K562 (cell line): ENCODE data around the gene COQ8A. TPM values are rescaled to one million over a fixed set of nuclear protein-coding genes. Genes with fewer than 3 reads are reported as not detected.

Source experiments
- BRD9 ChIP-seq: fragments of 450-650 bp; IDR thresholded peaks from 2 replicates; pipeline ENCODE4 v1.6.1; 2018; ENCODE audit warnings: low read depth; ENCODE audit not compliant: partially characterized antibody
- CREB3L1 ChIP-seq: fragments of 450-650 bp; IDR thresholded peaks from 2 replicates; pipeline ENCODE4 v1.6.1; 2014; ENCODE audit warnings: low read depth, mild to moderate bottlenecking, moderate library complexity, borderline replicate concordance
- FOS ChIP-seq: IDR thresholded peaks from 3 replicates; pipeline ENCODE4 v1.6.1; 2011; ENCODE audit not compliant: insufficient read length; ENCODE audit errors: extremely low read depth
- FOXM1 ChIP-seq, 2 experiments: fragments of 450-650 bp in 1 of 2; sonication (generic) in 1 of 2; formaldehyde crosslinking in 1 of 2; IDR thresholded peaks; 2 replicates each; pipeline versions ENCODE4 v1.6.1 to v1.9.0; 2017 to 2022; ENCODE audit warnings: low read depth in 2 of 2, mild to moderate bottlenecking in 2 of 2, missing genetic modification reagents in 1 of 2, moderate library complexity in 1 of 2
- HMG20B ChIP-seq: fragments of 250-450 bp; sonication (Bioruptor Pico); IDR thresholded peaks from 2 replicates; pipeline ENCODE4 v1.5.0; 2021; ENCODE audit warnings: mild to moderate bottlenecking
- PREB ChIP-seq: sonication (generic); formaldehyde crosslinking; IDR thresholded peaks from 2 replicates; pipeline ENCODE4 v1.8.1; 2023; ENCODE audit warnings: mild to moderate bottlenecking, missing genetic modification reagents
- RUNX1 ChIP-seq: sonication (generic); IDR thresholded peaks from 2 replicates; pipeline ENCODE4 v1.6.1; 2016; ENCODE audit warnings: antibody characterized with exemption, low read depth
- SMAD1 ChIP-seq: fragments of 150-350 bp; IDR thresholded peaks from 2 replicates; pipeline ENCODE4 v1.6.1; 2014; ENCODE audit warnings: low read length, low read depth; ENCODE audit not compliant: partially characterized antibody
- SMAD2 ChIP-seq: fragments of 150-350 bp; IDR thresholded peaks from 2 replicates; pipeline ENCODE4 v1.6.1; 2014; ENCODE audit warnings: low read depth, mild to moderate bottlenecking, low read length
- SMARCA5 ChIP-seq: fragments of 450-650 bp; IDR thresholded peaks from 2 replicates; pipeline ENCODE4 v1.6.1; 2016
- TFAP4 ChIP-seq: sonication (generic); formaldehyde crosslinking; IDR thresholded peaks from 2 replicates; pipeline ENCODE4 v1.8.0; 2022; ENCODE audit warnings: missing genetic modification reagents, mild to moderate bottlenecking, moderate library complexity, borderline replicate concordance
- TRIM28 ChIP-seq: fragments of 450-650 bp; IDR thresholded peaks from 2 replicates; pipeline ENCODE4 v1.6.1; 2017
- VEZF1 ChIP-seq: fragments of 200-800 bp; sonication (Bioruptor generic); IDR thresholded peaks from 2 replicates; pipeline ENCODE4 v1.6.1; 2017; ENCODE audit warnings: missing genetic modification characterization, missing compliant biosample characterization
- YBX1 ChIP-seq: fragments of 450-650 bp; IDR thresholded peaks from 2 replicates; pipeline ENCODE4 v1.7.1; 2016; ENCODE audit warnings: mild to moderate bottlenecking
- ZNF174 ChIP-seq: fragments of 250-450 bp; sonication (Bioruptor Pico); IDR thresholded peaks from 2 replicates; pipeline ENCODE4 v1.4.0; 2020; ENCODE audit warnings: mild to moderate bottlenecking
- ZNF253 ChIP-seq: fragments of 250-450 bp; sonication (Bioruptor Pico); conservative IDR thresholded peaks from 2 replicates; pipeline ENCODE4 v1.6.1; 2021; ENCODE audit warnings: mild to moderate bottlenecking
- ZNF263 ChIP-seq: sonication (generic); formaldehyde crosslinking; IDR thresholded peaks from 2 replicates; pipeline ENCODE4 v1.8.0; 2022; ENCODE audit warnings: mild to moderate bottlenecking, missing genetic modification reagents, borderline replicate concordance
- ZNF398 ChIP-seq: fragments of 250-450 bp; sonication (Bioruptor Pico); IDR thresholded peaks from 2 replicates; pipeline ENCODE4 v1.8.0; 2021; ENCODE audit warnings: moderate library complexity, mild to moderate bottlenecking, inconsistent platforms
- ZNF57 ChIP-seq: fragments of 450-650 bp; formaldehyde crosslinking; IDR thresholded peaks from 2 replicates; pipeline ENCODE4 v1.4.0; 2020; ENCODE audit warnings: mild to moderate bottlenecking, moderate library complexity
- ZNF584 ChIP-seq: fragments of 200-800 bp; sonication (Bioruptor generic); IDR thresholded peaks from 2 replicates; pipeline ENCODE4 v1.6.1; 2016; ENCODE audit warnings: low read depth, mild to moderate bottlenecking, missing genetic modification characterization, missing compliant biosample characterization
- ZNF668 ChIP-seq: fragments of 250-450 bp; sonication (Bioruptor Pico); IDR thresholded peaks from 2 replicates; pipeline ENCODE4 v1.8.0; 2022; ENCODE audit warnings: mild to moderate bottlenecking, inconsistent platforms
- ZNF830 ChIP-seq: fragments of 250-450 bp; sonication (Bioruptor Pico); IDR thresholded peaks from 2 replicates; pipeline ENCODE4 v1.5.0; 2021; ENCODE audit warnings: mild to moderate bottlenecking
- polyA plus RNA-seq, 8 experiments: library from polyadenylated mRNA; depleted of rRNA in 4 of 8; stranded (reverse) in 5 of 8; unstranded in 3 of 8; fragments of >200 nt; fragmentation: Nextera tagmentation in 2 of 8; fragmentation: Illumina TruSeq in 1 of 8; extraction: Ambion mirVana in 2 of 8; extraction: Trizol in 1 of 8; gene quantifications; 2 replicates each; pipeline versions ENCODE4 v1.2.1 to v1.2.3, GENCODE V29; 2011 to 2014; ENCODE audit warnings: inconsistent platforms in 1 of 8, missing spikeins in 1 of 8
- total RNA-seq, 7 experiments: library from RNA; depleted of rRNA in 6 of 7; stranded (reverse); fragments of >200 nt in 6 of 7; fragmentation: Illumina TruSeq in 2 of 7; extraction: Trizol in 2 of 7; gene quantifications; 2 replicates each; pipeline versions ENCODE4 v1.2.1 to v1.2.3, GENCODE V29; 2011 to 2021; ENCODE audit warnings: low replicate concordance in 1 of 7

COQ8A gene
- total and polyA plus RNA-seq, 9 of the 15 experiments (the other 6 are each of a cell fraction or from before 2014, with no cell fraction given), result 2.6 to 54.3 (median 32.4) TPM

GRCh38 chr1:226939438-226940028, 561 bp upstream of the COQ8A start (continued):
- TF ChIP-seq VEZF1 (CRISPR knock-in tag) (no peak), SMARCA5 (no peak), ZNF57 (0 out of 2 replicates have a peak, but pooled peaks have one; percentile 53), TRIM28 (no peak), SMAD1 (peak; percentile 78), PREB (CRISPR knock-in tag) (no peak; the same call in 1 of the 2 replicates), ZNF830 (CRISPR knock-in tag) (no peak), ZNF668 (CRISPR knock-in tag) (0 out of 2 replicates have a peak, but pooled peaks have one; percentile 12), CREB3L1 (peak; percentile 79), TFAP4 (CRISPR knock-in tag) (peak; percentile 80; the same call in 1 of the 2 replicates), BRD9 (peak; percentile 30), SMAD2 (no peak), ZNF398 (no peak), ZNF263 (CRISPR knock-in tag) (peak; percentile 25; the same call in 1 of the 2 replicates), ZNF174 (CRISPR knock-in tag) (peak; percentile 27; the same call in 1 of the 2 replicates), YBX1 (no peak), HMG20B (0 out of 2 replicates have a peak, but pooled peaks have one; percentile 21), FOXM1 (IDR thresholded peaks at IDR 0.05; ENCODE audit: low read depth) (0 out of 2 replicates have a peak, but pooled peaks have one; percentile 37), FOXM1 (CRISPR knock-in tag; IDR thresholded peaks at IDR 0.05; ENCODE audit: low read depth) (peak; percentile 38; the same call in 1 of the 2 replicates), ZNF253 (CRISPR knock-in tag) (no peak), ZNF584 (CRISPR knock-in tag) (no peak), FOS (no peak), RUNX1 (no peak)
